Measurements from ENCODE around the gene SORBS1. TPM values are rescaled to one million over a fixed set of nuclear protein-coding genes. Genes with fewer than 3 reads are reported as not detected.

The SORBS1 gene
- total and polyA plus RNA-seq, 2 of the 13 experiments (the other 11 are each of a cell fraction or from before 2014, with no cell fraction given): 16.8 to 39.8 TPM

GRCh38 chr10:95602382-95602781 lies 41.2 kb upstream of the SORBS1 start:
- ATAC-seq (no peak), DNase-seq (ENCODE audit: low spot score) (peak; percentile 28), FAIRE-seq (peak; percentile 43)
- POLR2A ChIA-PET: no interaction called here
- H3K27me3 ChIP-seq (ENCODE audit: control insufficient read depth in 1 of 2, insufficient read depth in 2 of 2, low read length in 2 of 2): no peaks in the 10 kb centered on the region; a peak in 1 of 5 replicates
- H2AFZ ChIP-seq (ENCODE audit: low read length): no peak overlapping the region
- peaks cover 46% of the 10 kb centered on the region for H3K4me1 ChIP-seq (ENCODE audit: insufficient read depth, low read length)
- BruUV-seq (replicated peaks): no TSS peak
- H3K4me3 ChIP-seq (replicated peaks in 1 of 3; ENCODE audit: insufficient read depth in 1 of 3, low read depth in 2 of 3, low read length in 3 of 3): no peak overlapping the region
- intact Hi-C loops (cut with micrococcal nuclease; ENCODE audit: unreplicated experiment) (loop anchor here (5.0 to 10.0 kb wide), 3 partner anchors 40 to 468 kb away; partner anchors contain the start of gene SORBS1), in situ Hi-C loops (cut with HindIII; ENCODE audit: extremely low pct_ligation_motif_present, low pct_unique_long_range_greater_than_20kb) (loop anchor here (5.0 to 25.0 kb wide), 3 partner anchors 170 to 465 kb away; no protein-coding TSS in a partner anchor)
- no peak overlapping the region for H3K9ac ChIP-seq (ENCODE audit: insufficient read depth, low read depth, low read length)
- CTCF ChIA-PET (ENCODE audit: low intra/inter-chr PET ratio, low total read pairs): interaction anchor here (4.0 kb wide), 1 partner anchor 172 kb away, joined by 96 read pairs; no protein-coding TSS in a partner anchor
- 12% methylated on average over 6 of the region's 6 CpGs for WGBS (ENCODE audit: low lambda C conversion rate)
- H3K79me2 ChIP-seq (ENCODE audit: insufficient read depth, low read length): no peaks in the 10 kb centered on the region
- H3K36me3 ChIP-seq (replicated peaks in 1 of 2; ENCODE audit: control insufficient read depth in 1 of 2, insufficient read depth in 2 of 2, low read length in 2 of 2): peaks cover 7 to 17% of the 10 kb centered on the region in 2 experiments
- H3K27ac ChIP-seq (ENCODE audit: extremely low read length, insufficient read depth, low read length): no peak overlapping the region
- H4K20me1 ChIP-seq (ENCODE audit: insufficient read depth, low read length): no peaks in the 10 kb centered on the region
- no peaks in the 10 kb centered on the region for H3K9me3 ChIP-seq (ENCODE audit: low read length)
- H3K4me2 ChIP-seq (ENCODE audit: low read depth, low read length): no peak overlapping the region
- TF ChIP-seq ISX (CRISPR knock-in tag; conservative IDR thresholded peaks at IDR 0.05) (no peak), LRRFIP1 (CRISPR knock-in tag; conservative IDR thresholded peaks at IDR 0.05) (no peak), KAT8 (CRISPR knock-in tag; IDR thresholded peaks at IDR 0.05) (no peak), HBP1 (CRISPR knock-in tag; IDR thresholded peaks at IDR 0.05; ENCODE audit: low read depth) (no peak), SNRNP70 (IDR thresholded peaks at IDR 0.05; ENCODE audit: low read depth, low read length) (no peak), ZSCAN21 (CRISPR knock-in tag; IDR thresholded peaks at IDR 0.05; ENCODE audit: borderline replicate concordance) (no peak), ARID5B (CRISPR knock-in tag; IDR thresholded peaks at IDR 0.05) (0 out of 2 replicates have a peak, but pooled peaks have one; percentile 10), RXRB (CRISPR knock-in tag; IDR thresholded peaks at IDR 0.05; ENCODE audit: borderline replicate concordance) (0 out of 2 replicates have a peak, but pooled peaks have one; percentile 39), ZNF772 (CRISPR knock-in tag; IDR thresholded peaks at IDR 0.05) (no peak), NR2F2 (IDR thresholded peaks at IDR 0.05; ENCODE audit: borderline replicate concordance, low read depth) (0 out of 2 replicates have a peak, but pooled peaks have one; percentile 15), ZBTB42 (CRISPR knock-in tag; IDR thresholded peaks at IDR 0.05) (no peak), ZNF841 (CRISPR knock-in tag; IDR thresholded peaks at IDR 0.05; ENCODE audit: borderline replicate concordance) (no peak), CREB1 (IDR thresholded peaks at IDR 0.05) (no peak), CREB1 (CRISPR knock-in tag; IDR thresholded peaks at IDR 0.05) (no peak), TFE3 (CRISPR knock-in tag; IDR thresholded peaks at IDR 0.05) (no peak), ZNF775 (CRISPR knock-in tag; IDR thresholded peaks at IDR 0.05; ENCODE audit: borderline replicate concordance) (no peak), ZNF629 (CRISPR knock-in tag; conservative IDR thresholded peaks at IDR 0.05) (no peak)
